ENCODE results near the gene ARL8A. TPM values are rescaled to one million over a fixed set of nuclear protein-coding genes. Genes with fewer than 3 reads are reported as not detected.

Gene ARL8A
- polyA plus RNA-seq, 1 donor = 38.9 TPM

Other genes with a start within 250 kb of the ARL8A start
- gene LMOD1, start 198.2 kb downstream of the ARL8A start, polyA plus RNA-seq (ENCODE audit: insufficient read length) = 3.9 TPM
- gene TIMM17A, start 189.2 kb downstream of the ARL8A start, polyA plus RNA-seq (ENCODE audit: insufficient read length) = 73.1 TPM
- 74.5 TPM for gene RNPEP, start 162.1 kb downstream of the ARL8A start, polyA plus RNA-seq (ENCODE audit: insufficient read length)
- gene ELF3, start 134.2 kb downstream of the ARL8A start, polyA plus RNA-seq (ENCODE audit: insufficient read length) = 60.0 TPM
- gene GPR37L1, start 21.8 kb downstream of the ARL8A start, polyA plus RNA-seq (ENCODE audit: insufficient read length) = 0.12 TPM
- gene PTPN7, start 15.9 kb upstream of the ARL8A start, polyA plus RNA-seq (ENCODE audit: insufficient read length) = 1.3 TPM
- 0.90 TPM for gene LGR6, start 49.1 kb upstream of the ARL8A start, polyA plus RNA-seq (ENCODE audit: insufficient read length)
- gene UBE2T, start 197.2 kb upstream of the ARL8A start, polyA plus RNA-seq (ENCODE audit: insufficient read length) = 42.4 TPM
- 27.3 TPM for gene PPP1R12B, start 204.0 kb upstream of the ARL8A start, polyA plus RNA-seq (ENCODE audit: insufficient read length)